Mucosa of descending colon (tissue), 3 donors: ENCODE results near the gene CASP10. TPM values are rescaled to one million over a fixed set of nuclear protein-coding genes. Genes with fewer than 3 reads are reported as not detected.

Experiments
- ATAC-seq: fragments of 200-7000 bp; cut with Tn5 transposase; one replicate; pipeline ENCODE4 v1.9.1; 2020; ENCODE audit warnings: mild to moderate bottlenecking, moderate library complexity
- DNase-seq, 3 donors: peaks; one replicate each; pipeline ENCODE4 v3.0.0-alpha.2; 2020
- H3K36me3 ChIP-seq: fragments of 200-600 bp; one replicate; pipeline ENCODE4 v1.8.0; 2021; ENCODE audit warnings: low read depth, mild to moderate bottlenecking
- H3K4me1 ChIP-seq: fragments of 200-600 bp; one replicate; pipeline ENCODE4 v1.8.0; 2021; ENCODE audit warnings: low read depth, mild to moderate bottlenecking
- H3K4me3 ChIP-seq: fragments of 200-600 bp; one replicate; pipeline ENCODE4 v1.8.0; 2021; ENCODE audit warnings: mild to moderate bottlenecking
- H3K9me3 ChIP-seq: fragments of 200-600 bp; one replicate; pipeline ENCODE4 v1.8.0; 2021; ENCODE audit warnings: mild to moderate bottlenecking
- CTCF ChIP-seq: fragments of 200-600 bp; IDR thresholded peaks from one replicate; pipeline ENCODE4 v1.8.0; 2022; ENCODE audit warnings: antibody characterized with exemption, mild to moderate bottlenecking
- intact Hi-C, 2 donors: fragments of 100-400 bp; cut with DNase I in 1 of 2; cut with micrococcal nuclease in 1 of 2; formaldehyde crosslinking; loops; one replicate each; pipeline versions ENCODE4 v1.11.0 to v1.11.1; 2022; cut with DNase I, micrococcal nuclease
- total RNA-seq, 3 donors: library from RNA; stranded (reverse); fragmentation: NEBNext Ultra II Directional in 2 of 3; extraction: Animal tissue kit (Norgen Biotek cat#: 25700) in 2 of 3; gene quantifications; one replicate each; pipeline versions ENCODE4 v1.2.1 to v1.2.4, GENCODE V29; 2021 to 2023
- donor health status: DM: no; HTN: no; CAD: no; lungs with moderate emphysema.
- donor health status: DM: no; HTN: no; CAD: no.
- donor health status: DM: no; HTN: yes; CAD: no.

Gene CASP10
- total RNA-seq, 3 donors from 2014 or later = 38.6 to 66.1 (median 58.5) TPM

- Histone ChIP-seq H3K4me1 (no peaks in the 10 kb centered on the region), H3K36me3 (no peaks in the 10 kb centered on the region), H3K4me3 (no peak overlapping the region), H3K9me3 (no peaks in the 10 kb centered on the region)
- intact Hi-C loops = no loop called here
- no peak for TF ChIP-seq CTCF
- no peak for DNase-seq
- no peak for ATAC-seq
Measured at GRCh38 chr2:201276511-201276910, 93.6 kb downstream of the CASP10 start.

Other genes starting within 250 kb of the CASP10 start
- 10 to 100 TPM; 29.6 to 51.1 (median 32.2) TPM for gene ORC2, start 219.5 kb upstream of the CASP10 start, total RNA-seq
- gene HYCC2, start 111.5 kb upstream of the CASP10 start, total RNA-seq = 10 to 100 TPM; 33.2 to 55.6 (median 48.2) TPM
- 100 to 1,000 TPM; 100 to 145 (median 134) TPM for gene NDUFB3, start 111.1 kb upstream of the CASP10 start, total RNA-seq
- 100 to 1,000 TPM; 161 to 171 (median 166) TPM for gene CFLAR, start 67.0 kb upstream of the CASP10 start, total RNA-seq
- 10 to 100 TPM; 38.4 to 49.8 (median 48.9) TPM for gene CASP8, start 77.4 kb downstream of the CASP10 start, total RNA-seq
- 1 to 10 TPM in 2 of 3 donors, under 1 TPM in 1; 0.93 to 3.5 (median 2.1) TPM for gene FLACC1, start 174.2 kb downstream of the CASP10 start, total RNA-seq